ENCODE results near the gene CACTIN. TPM values are rescaled to one million over a fixed set of nuclear protein-coding genes. Genes with fewer than 3 reads are reported as not detected.
"Not testable (repeated sequence)": the region's sequence is repeated elsewhere in the genome, so short reads cannot be mapped to it uniquely, and the experiment has no call there.

The CACTIN gene
- polyA plus RNA-seq, 1 of the 3 experiments (the other 2 are of a cell fraction): 36.4 TPM

GRCh38 chr19:3667037-3667638, 40.5 kb upstream of the CACTIN start:
- ChIA-PET POLR2A (no interaction called here), CTCF (interaction anchor here (0.6 to 4.1 kb wide), 16 partner anchors 13 to 277 kb away, joined by 3 to 39 read pairs (median 7); partner anchors contain the start of genes PIP5K1C and TJP3)
- Histone ChIP-seq H3K9me3 (no peaks in the 10 kb centered on the region), H4K20me1 (ENCODE audit: insufficient read depth) (peaks cover 8% of the 10 kb centered on the region), H3K4me1 (ENCODE audit: control insufficient read depth in 1 of 2, insufficient read depth in 2 of 2, low read depth in 1 of 2, low read length in 1 of 2) (peaks cover 0 to 2% of the 10 kb centered on the region in 2 experiments; a peak in 1 of 4 replicates), H2AFZ (ENCODE audit: low read depth) (no peak overlapping the region), H3K4me3 (ENCODE audit: low read depth in 2 of 2, low read length in 1 of 2) (no peak overlapping the region), H3K79me2 (ENCODE audit: insufficient read depth) (no peaks in the 10 kb centered on the region), H3F3A (replicated peaks; ENCODE audit: insufficient read depth) (no peaks in the 10 kb centered on the region), H3K4me2 (no peak overlapping the region), H3K36me3 (replicated peaks in 1 of 2; ENCODE audit: control insufficient read depth in 1 of 2, insufficient read depth in 2 of 2, low read length in 1 of 2) (peaks cover 0 to 6% of the 10 kb centered on the region in 2 experiments), H3K27ac (ENCODE audit: low read depth in 2 of 2, low read length in 1 of 2) (no peak overlapping the region), H3K9ac (no peak overlapping the region), H3K9me2 (no peaks in the 10 kb centered on the region), H3K27me3 (ENCODE audit: insufficient read depth) (no peaks in the 10 kb centered on the region)
- no peak for DNase-seq
- WGBS (ENCODE audit: low lambda C conversion rate): 97% methylated on average over 15 of the region's 18 CpGs
- TF ChIP-seq MXI1 (IDR thresholded peaks at IDR 0.05; ENCODE audit: low read depth, low read length) (no peak), EP300 (IDR thresholded peaks at IDR 0.05; ENCODE audit: borderline replicate concordance in 1 of 2, low read depth in 1 of 2, low read length in 1 of 2) (no peak), MEF2A (IDR thresholded peaks at IDR 0.05; ENCODE audit: borderline replicate concordance, low read depth) (no peak), POLR2AphosphoS5 (IDR thresholded peaks at IDR 0.05; ENCODE audit: low read depth, low read length) (no peak), CTCF (IDR thresholded peaks at IDR 0.05) (no peak), SMC3 (IDR thresholded peaks at IDR 0.05; ENCODE audit: low read depth, low read length) (no peak), YY1 (IDR thresholded peaks at IDR 0.05; ENCODE audit: low read depth) (no peak), TAF1 (IDR thresholded peaks at IDR 0.05; ENCODE audit: borderline replicate concordance, low read depth, low read length) (no peak), ZBTB33 (IDR thresholded peaks at IDR 0.05; ENCODE audit: borderline replicate concordance, low read depth) (no peak), RFX5 (IDR thresholded peaks at IDR 0.05; ENCODE audit: low read length) (no peak), GATA2 (CRISPR knock-in tag; IDR thresholded peaks at IDR 0.05) (no peak), USF1 (IDR thresholded peaks at IDR 0.05; ENCODE audit: borderline replicate concordance, low read depth) (no peak), CHD2 (IDR thresholded peaks at IDR 0.05; ENCODE audit: low read length, partially characterized antibody) (no peak), ELF1 (IDR thresholded peaks at IDR 0.05) (no peak), RXRA (IDR thresholded peaks at IDR 0.05; ENCODE audit: borderline replicate concordance, low read depth) (no peak), JUND (IDR thresholded peaks at IDR 0.05) (no peak), FOSL2 (IDR thresholded peaks at IDR 0.05; ENCODE audit: borderline replicate concordance, low read depth) (no peak), RAD21 (IDR thresholded peaks at IDR 0.05; ENCODE audit: low read length) (no peak)

- CTCF ChIA-PET: interaction anchor here (0.6 to 4.1 kb wide), 31 partner anchors 8 to 566 kb away, joined by 3 to 39 read pairs (median 5); partner anchors contain the start of genes PIP5K1C, SMIM44 and TJP3
- H3K36me3 ChIP-seq (replicated peaks in 1 of 2; ENCODE audit: control insufficient read depth in 1 of 2, insufficient read depth in 2 of 2, low read length in 1 of 2); H3K4me3 ChIP-seq (ENCODE audit: low read depth in 2 of 2, low read length in 1 of 2); H4K20me1 ChIP-seq (ENCODE audit: insufficient read depth); H2AFZ ChIP-seq (ENCODE audit: low read depth); H3F3A ChIP-seq (replicated peaks; ENCODE audit: insufficient read depth); POLR2A ChIA-PET; DNase-seq; H3K4me2 ChIP-seq; H3K27ac ChIP-seq (ENCODE audit: low read depth in 2 of 2, low read length in 1 of 2); H3K9me2 ChIP-seq; H3K4me1 ChIP-seq (ENCODE audit: control insufficient read depth in 1 of 2, insufficient read depth in 2 of 2, low read depth in 1 of 2, low read length in 1 of 2); H3K9ac ChIP-seq; H3K79me2 ChIP-seq (ENCODE audit: insufficient read depth); H3K9me3 ChIP-seq; H3K27me3 ChIP-seq (ENCODE audit: insufficient read depth): not testable (repeated sequence)
- 92% methylated on average over 14 of the region's 14 CpGs for WGBS (ENCODE audit: low lambda C conversion rate)
Measured at GRCh38 chr19:3666545-3666856, 39.9 kb upstream of the CACTIN start.
